Epithelial cell of esophagus (primary cell): ENCODE measurements around the gene SEMA7A.

ENCODE experiments used
- DNase-seq: peaks from one replicate; pipeline ENCODE4 v3.0.0; 2010; ENCODE audit warnings: low read depth
- H3K4me3 ChIP-seq: 2 replicates; pipeline ENCODE4 v1.5.1; 2011; ENCODE audit warnings: mild to moderate bottlenecking, low read length, control low read depth
- CTCF ChIP-seq: IDR thresholded peaks from 2 replicates; pipeline ENCODE4 v1.5.1; 2011; ENCODE audit warnings: low read depth, mild to moderate bottlenecking, low read length, control low read depth, inconsistent platforms; ENCODE audit not compliant: insufficient read depth; ENCODE audit errors: missing control alignments

The SEMA7A gene

DNA sequence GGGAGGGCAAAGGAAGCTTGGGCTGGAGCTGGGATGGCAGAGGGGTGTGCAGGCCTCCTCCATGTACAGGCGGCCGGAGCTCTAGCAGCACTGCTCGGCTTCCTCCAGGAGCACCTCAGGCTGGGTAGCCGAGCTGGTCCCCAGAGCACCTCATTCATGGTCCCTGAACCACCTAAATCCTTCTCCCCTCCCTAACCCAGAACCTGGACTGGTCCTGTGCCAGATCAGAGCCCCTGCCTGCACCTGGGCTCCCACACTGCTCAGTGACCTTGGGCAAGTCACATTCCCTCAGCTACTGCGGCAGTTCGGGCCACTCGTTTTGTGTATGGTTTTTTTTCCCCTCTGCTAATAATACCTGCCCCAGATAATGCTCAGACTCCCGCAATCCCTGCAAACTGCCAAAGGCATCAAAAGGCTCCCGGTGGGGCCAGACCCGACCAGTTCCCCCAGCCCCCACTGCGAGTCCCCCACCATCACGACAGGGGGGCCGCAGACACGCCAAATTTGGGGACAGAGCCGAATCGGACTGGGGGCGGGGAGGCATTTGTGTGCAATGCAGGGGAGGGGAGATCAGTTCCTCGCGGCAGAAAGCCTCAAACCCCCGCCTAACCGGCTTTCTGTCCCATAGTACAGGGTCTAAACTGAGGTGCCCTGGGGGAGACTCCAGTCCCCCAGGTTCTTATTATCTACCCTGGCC, 1.3 kb downstream of the SEMA7A start:
- DNase-seq: peak; percentile 15
- peak overlapping the region; percentile 48 for H3K4me3 ChIP-seq
- no peak for TF ChIP-seq CTCF

DNA sequence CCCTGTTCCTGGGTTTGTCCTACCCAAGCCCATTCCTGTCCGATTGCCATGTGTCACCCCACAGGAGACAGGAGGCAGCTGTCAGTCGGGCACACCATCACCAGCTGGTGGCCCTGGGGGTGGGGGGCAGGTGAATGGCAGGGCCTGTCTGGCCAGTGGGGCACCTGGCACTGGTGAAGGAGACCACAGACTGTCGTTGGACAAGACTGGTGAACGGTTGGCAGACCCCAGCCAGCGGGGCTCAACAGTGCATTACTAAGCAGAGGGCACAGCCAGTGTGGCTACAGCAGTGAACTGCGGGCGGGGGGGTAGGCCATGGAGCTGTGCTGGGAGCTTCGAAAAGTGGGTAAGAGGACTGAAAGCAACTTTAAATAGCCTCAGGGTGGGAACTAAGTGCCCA, 2.1 kb downstream of the SEMA7A start:
- H3K4me3 ChIP-seq: no peak overlapping the region
- TF ChIP-seq CTCF: no peak
- DNase-seq: no peak

DNA sequence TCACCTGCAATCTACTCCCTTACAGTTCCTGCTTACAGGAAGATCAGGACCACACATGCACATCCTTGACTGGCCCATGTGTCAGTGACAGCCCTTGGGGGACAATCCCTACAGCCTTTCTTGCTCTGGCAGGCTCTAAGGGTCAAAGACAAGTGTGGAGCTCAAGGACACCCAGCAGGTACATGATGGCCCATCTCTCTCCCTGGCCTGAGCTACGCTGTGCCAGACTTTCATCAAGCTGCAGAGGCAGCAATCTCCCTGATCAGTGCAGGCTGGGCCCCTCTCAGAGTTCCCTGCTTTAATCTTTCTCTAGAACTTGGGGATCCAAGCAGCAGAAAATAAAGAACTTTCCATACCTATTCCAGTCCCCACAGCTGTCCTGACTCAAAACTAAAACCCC, 2.6 kb downstream of the SEMA7A start:
- no peak for DNase-seq
- TF ChIP-seq CTCF: no peak
- no peak overlapping the region for H3K4me3 ChIP-seq

DNA sequence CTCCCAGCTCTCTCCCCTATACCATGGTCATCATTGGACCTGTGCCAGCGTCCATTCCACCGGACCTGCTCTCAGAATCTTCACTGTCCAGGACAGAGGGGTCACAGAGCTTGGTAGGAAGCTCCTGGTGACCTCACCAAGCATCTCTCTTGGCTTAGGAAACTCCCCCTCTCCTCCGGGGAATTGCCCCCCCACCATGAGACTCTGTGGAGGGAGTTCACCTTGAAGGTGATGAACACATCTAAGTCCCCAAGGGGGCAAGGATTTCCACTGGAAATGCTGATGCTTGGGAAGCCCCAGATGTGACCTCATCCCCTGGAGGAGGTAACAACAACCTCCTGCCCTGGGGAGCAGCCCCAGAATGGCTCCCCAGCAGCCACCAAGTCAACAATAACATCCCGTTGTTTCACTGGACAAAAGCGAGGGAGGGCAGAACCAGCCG, 3.2 kb downstream of the SEMA7A start:
- TF ChIP-seq CTCF: no peak
- H3K4me3 ChIP-seq: no peak overlapping the region

DNA sequence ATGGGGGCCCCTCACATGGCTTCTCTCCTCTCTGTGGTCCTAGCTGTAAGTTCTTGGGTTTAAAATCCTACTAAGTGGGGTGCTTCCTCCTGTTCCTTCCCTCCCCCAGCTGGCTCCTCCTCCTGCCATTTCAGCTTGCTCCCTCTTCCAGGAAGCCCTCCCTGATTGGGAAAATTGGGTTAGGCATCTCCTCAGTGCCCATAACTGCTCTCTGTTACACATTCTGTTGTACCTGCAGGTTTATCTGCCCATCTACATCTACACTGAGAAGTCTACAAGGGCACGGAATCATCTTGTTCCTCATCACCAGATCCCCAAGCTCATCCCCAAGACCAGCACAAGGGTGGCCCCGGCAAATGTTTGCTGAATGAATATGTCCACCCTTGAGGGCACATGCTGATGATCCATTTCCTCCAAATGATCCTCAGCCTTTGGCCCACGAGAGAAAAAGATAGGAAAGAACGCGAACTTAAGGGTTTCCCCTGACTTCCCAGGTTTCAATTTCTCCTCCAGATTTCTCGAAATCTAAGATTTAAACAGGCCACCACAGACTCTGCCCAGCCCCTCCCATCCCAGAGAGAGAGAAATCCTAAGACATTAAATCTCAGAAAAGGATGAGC, 3.9 kb downstream of the SEMA7A start:
- no peak overlapping the region for H3K4me3 ChIP-seq
- TF ChIP-seq CTCF: no peak
- no peak for DNase-seq

More for the DNA sequence above, 3.2 kb downstream of the SEMA7A start:
- DNase-seq: no peak

- H3K4me3 ChIP-seq: no peak overlapping the region
- no peak for TF ChIP-seq CTCF
- DNase-seq: no peak
Measured at GRCh38 chr15:74428970-74429780, 4.6 kb downstream of the SEMA7A start.
